NB4 (cell line): ENCODE data around the gene NEK4.

ENCODE experiments used
- POLR2A ChIP-seq: IDR thresholded peaks from 2 replicates; pipeline ENCODE4 v1.6.1; 2011; ENCODE audit warnings: mild to moderate bottlenecking; ENCODE audit not compliant: insufficient read length; ENCODE audit errors: extremely low read depth
- TF ChIP-seq, protein P1 (sequence below): IDR thresholded peaks from one replicate; pipeline ENCODE4 v1.5.1; 2012; ENCODE audit warnings: low read depth, low read length

DNA sequence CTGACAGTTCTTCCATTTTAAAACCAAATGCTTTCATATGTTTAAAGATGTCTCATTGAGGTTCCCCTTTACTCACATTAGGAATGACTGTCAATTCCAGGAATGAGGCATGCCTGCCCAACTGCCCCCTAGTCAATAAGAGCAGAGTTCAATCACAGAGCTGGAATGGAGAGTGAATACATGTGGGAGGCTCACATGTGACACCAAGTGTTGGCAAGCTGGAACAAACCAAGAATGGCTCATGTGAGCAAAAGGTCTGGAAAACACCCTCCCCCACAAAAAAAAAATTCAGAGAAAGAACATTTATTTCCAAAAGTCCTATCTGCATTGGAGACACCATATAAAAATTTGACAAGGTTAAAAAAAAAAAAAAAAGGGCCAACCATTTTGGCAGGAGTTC, 88.7 kb downstream of the NEK4 start:
- TF ChIP-seq POLR2A = no peak
- TF ChIP-seq, protein P1, sequence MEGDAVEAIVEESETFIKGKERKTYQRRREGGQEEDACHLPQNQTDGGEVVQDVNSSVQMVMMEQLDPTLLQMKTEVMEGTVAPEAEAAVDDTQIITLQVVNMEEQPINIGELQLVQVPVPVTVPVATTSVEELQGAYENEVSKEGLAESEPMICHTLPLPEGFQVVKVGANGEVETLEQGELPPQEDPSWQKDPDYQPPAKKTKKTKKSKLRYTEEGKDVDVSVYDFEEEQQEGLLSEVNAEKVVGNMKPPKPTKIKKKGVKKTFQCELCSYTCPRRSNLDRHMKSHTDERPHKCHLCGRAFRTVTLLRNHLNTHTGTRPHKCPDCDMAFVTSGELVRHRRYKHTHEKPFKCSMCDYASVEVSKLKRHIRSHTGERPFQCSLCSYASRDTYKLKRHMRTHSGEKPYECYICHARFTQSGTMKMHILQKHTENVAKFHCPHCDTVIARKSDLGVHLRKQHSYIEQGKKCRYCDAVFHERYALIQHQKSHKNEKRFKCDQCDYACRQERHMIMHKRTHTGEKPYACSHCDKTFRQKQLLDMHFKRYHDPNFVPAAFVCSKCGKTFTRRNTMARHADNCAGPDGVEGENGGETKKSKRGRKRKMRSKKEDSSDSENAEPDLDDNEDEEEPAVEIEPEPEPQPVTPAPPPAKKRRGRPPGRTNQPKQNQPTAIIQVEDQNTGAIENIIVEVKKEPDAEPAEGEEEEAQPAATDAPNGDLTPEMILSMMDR = peak; percentile 23
